GM18505 (cell line): ENCODE data around the gene AGFG2.
"Not testable (repeated sequence)": the region's sequence is repeated elsewhere in the genome, so short reads cannot be mapped to it uniquely, and the experiment has no call there.

ENCODE experiments used
- ATAC-seq: cut with Tn5 transposase; IDR thresholded peaks from one replicate; pipeline ENCODE4 v1.9.1; 2021; ENCODE audit not compliant: unreplicated experiment
- POLR2A ChIP-seq: IDR thresholded peaks from 4 replicates; pipeline ENCODE4 v1.6.1; 2011; ENCODE audit warnings: borderline replicate concordance; ENCODE audit not compliant: insufficient read depth, insufficient read length; ENCODE audit errors: extremely low read depth

The AGFG2 gene

DNA sequence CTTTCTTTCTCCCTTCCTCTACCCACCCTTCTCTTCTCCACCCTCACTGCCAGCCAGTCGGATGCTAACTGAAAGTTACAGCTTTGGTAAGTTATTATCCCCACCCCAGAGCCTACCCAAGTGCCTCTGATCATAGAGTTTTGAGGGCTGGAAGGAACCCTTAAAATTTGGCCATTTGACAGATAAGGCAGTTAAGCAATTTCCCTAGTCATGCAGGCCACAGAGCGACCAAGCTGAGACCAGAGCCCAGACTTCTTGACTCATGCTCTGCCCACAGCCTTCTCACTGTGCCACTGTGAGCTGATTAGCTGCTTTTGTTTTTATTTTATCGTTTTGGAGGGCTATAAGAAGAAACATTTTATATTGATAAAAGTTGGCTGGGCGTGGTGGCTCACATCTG is 17.5 kb downstream of the AGFG2 start:
- TF ChIP-seq POLR2A: no peak
- no peak for ATAC-seq

DNA sequence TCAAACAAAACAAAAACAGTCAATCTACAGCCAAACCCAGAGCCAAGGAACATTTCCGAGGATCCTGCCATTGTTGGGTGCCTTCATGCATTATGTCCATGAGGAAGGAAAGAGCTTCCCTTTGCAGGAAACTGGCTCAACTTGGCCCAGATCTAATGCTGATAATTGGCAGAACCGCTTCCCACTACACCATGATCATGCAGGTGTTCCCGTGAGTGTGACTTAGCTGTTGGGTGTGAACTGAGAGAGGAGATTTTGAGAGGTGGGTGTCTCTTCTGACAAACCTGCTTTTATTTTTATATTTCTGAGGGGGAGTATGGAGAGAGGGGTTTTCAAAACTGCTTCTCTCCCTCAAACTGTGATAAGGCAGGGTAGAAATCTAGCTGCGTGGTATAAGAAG is 20.1 kb downstream of the AGFG2 start:
- no peak for ATAC-seq
- no peak for TF ChIP-seq POLR2A

- TF ChIP-seq POLR2A: no peak
- ATAC-seq: no peak
Measured at GRCh38 chr7:100561491-100562194, 22.6 kb downstream of the AGFG2 start.

DNA sequence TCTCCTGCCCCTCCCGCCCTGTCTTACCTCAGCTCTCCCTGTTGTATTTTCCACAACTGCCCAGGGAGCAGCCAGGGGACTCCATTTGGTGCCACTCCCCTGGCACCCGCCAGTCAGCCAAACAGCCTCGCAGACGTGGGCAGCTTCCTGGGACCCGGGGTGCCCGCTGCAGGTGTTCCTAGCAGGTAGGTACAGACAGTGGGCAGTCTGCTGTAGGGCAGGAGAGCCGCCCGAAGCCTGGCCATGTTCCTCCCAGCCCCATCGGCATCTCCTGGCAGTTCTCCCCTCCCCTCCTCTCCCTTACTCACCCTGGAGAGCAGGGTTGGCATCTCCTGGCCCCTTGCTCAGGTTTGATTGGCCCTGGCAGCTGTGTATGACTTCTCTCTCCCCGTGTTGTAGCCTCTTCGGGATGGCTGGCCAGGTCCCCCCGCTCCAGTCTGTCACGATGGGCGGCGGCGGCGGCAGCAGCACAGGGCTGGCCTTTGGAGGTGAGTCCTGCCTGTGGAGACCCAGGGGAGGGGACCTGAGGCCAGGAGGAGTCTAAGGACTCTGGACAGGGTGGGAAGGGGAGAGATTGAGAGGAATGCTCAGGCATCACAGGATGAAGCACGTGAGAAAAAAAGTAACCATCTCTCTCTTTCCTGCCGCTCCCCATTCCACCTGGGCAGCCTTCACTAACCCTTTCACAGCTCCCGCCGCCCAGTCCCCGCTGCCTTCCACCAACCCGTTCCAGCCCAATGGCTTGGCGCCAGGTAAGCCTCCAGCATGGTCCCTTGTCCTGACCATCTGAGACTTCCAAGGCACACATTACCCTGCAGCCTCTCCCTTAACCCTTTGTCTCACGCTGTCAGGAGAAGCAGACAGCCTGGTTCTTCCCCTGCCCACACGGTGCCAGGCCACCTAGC is 23.4 kb downstream of the AGFG2 start:
- TF ChIP-seq POLR2A: no peak
- no peak for ATAC-seq

- ATAC-seq: no peak
Measured at GRCh38 chr7:100563100-100563564, 24.1 kb downstream of the AGFG2 start.

DNA sequence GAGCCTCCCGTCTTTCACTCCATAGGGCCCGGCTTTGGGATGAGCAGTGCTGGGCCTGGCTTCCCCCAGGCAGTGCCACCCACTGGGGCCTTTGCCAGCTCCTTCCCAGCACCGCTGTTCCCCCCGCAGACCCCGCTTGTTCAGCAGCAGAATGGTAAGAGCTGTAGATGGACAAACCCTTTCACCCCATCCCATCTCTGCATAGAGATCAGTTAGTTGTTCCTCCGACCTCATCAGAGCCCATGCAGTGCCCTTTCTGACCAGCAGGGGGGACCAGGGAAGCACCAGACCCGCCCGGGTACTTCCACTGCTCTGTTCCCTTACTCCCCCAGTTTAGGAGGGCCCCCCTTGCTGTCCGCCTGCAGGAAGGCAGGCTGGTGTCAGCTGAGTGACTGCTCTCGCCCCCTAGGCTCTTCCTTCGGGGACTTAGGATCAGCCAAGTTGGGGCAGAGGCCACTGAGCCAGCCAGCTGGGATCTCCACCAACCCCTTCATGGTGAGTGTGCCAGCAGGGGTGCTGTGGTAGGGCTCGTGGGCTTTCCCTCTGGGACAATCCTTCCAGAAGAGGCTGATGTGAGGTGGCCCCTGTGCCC is 24.9 kb downstream of the AGFG2 start:
- no peak for TF ChIP-seq POLR2A
- no peak for ATAC-seq

More at GRCh38 chr7:100563100-100563564, 24.1 kb downstream of the AGFG2 start:
- TF ChIP-seq POLR2A: no peak

GRCh38 chr7:100564405-100564804 is 25.4 kb downstream of the AGFG2 start:
- not testable (repeated sequence) for ATAC-seq

DNA sequence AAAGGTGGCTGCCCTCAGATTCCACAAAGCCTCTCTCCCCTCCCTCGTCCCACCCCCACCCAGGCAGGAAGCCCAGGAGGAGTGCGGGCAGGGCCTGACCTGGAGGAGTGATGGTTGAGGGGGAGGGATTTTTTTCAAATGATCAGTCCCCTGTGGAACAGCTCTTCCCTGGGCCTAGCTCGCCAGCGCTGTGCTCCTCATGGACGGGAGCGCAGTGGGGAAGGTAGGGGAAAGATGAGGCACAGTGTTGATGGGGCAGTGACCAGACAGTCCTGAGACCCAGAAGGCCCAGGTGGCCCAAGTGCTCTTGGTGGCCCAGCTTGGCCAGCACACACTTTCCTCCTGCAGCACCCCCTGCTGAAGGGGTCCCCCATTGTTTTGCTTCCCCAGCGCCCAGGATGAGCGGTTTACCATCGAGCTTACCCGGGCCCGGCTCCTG is 26.1 kb downstream of the AGFG2 start:
- ATAC-seq: no peak
- TF ChIP-seq POLR2A: no peak

DNA sequence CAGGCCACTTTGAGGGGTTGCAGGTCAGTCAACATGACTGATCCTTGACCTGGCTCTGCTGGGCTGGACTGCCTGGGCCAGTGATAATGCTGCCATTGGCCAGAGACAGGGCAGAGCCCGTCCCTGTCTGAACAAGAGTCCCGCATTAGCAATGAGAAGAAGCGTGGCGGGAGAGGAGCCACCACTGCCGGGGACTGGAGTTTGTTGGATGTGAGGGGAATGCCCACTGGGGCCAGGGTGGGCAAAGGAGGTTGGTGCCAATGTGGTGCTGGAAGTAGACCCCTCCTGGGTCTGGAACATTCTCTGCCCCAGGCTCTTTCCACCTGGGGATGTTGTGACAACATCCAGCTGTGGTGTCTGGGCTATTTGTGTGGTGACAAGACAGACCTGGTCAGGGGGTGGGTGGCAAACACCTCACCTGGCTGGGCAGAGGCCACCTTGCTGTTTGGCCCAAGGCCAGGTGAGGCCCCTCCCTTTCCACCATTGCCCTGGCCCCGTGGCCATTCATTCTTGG is 27.1 kb downstream of the AGFG2 start:
- ATAC-seq: no peak
- TF ChIP-seq POLR2A: no peak

DNA sequence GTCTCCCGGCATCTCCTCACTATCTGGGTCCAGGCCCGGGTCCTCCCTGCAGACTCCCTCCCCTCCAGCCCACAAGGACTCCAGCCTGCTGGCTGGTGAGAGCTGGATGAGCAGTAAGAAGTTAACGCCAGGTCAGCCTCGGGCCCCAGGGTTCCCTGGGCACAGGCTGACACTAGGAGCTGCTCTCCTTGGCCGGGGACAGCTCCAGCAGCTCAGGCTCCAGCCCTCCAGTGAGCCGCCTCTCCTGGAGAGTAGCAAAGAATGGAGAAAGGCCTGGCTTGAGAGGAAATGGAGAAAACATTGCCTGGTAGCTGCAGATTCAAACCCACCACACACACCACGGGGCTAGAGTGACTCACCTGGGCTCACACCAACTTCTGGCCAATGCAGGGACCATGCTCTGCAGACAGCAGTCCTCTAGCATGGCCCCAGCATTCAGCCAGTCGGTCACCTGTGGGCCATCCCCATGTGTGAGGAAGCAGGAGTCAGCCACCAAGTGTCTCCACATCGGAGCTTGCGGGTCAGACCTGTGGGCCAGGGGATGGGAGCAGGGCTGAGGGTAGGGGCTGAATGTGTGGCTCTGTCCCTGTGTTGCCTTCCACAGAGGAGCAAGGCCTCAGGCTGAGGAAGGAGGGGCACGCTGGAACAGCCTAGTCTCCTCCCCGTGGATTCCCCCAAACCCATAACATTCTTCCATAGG is 28.2 kb downstream of the AGFG2 start:
- no peak for TF ChIP-seq POLR2A
- no peak for ATAC-seq

DNA sequence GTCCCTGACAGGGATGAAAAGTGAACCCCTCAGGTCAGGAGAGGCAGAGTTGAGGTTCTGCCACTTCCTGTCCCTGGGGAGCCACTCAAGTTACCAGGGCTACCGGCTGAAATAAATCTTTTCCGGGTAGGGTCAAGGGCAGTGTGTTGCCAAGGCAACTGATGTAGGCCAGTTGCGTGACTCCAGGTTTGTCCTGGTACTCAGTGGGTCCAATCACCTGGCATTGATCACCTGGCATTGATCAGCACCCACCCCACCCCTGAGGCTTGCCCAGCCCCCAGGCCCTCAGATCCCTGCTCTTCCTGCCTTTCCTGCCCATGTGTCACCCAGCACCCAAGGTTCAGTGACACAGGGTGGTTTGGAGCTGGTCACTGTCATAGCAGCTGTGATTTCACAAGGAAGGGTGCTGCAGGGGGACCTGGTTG is 28.8 kb downstream of the AGFG2 start:
- ATAC-seq: no peak
- TF ChIP-seq POLR2A: no peak

DNA sequence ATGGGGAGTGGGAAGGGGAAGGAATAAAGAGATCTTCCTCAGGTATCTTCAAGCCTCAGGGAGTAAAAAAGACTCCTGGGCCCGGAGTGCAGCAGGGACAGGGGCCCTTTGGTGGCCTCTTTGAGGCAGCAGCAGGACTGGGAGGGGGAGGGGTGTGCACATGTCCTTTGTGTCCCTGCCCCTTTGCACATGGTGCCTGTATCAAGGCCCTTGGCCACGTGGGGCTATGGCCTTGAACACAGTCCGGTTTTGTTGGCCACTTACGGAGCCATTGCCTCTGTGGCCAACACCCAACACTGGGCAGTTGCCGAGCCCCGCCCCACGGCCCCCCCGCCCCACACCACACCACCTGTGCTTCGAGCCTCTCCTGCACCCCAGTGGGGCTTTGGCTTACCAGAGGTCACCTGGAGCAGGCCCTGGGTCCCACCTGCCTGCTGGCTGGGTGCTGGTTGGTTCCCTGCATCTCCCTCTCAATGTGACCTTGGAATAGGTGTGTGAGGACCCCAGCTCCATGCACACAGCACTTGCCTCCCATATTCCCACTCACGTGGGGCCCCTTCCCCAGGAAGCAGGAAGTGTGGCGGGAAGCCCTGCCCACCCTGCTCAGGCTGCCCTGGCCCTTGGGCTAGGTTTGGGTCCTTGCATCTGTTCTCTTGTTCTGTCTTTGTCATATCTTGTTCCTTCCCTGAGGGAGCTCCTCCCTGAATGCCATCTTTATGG is 29.3 kb downstream of the AGFG2 start:
- no peak for ATAC-seq
- TF ChIP-seq POLR2A: peak; percentile 46
